GM19397 (cell line): ENCODE results near the gene SVEP1.
"Not testable (repeated sequence)": the region's sequence is repeated elsewhere in the genome, so short reads cannot be mapped to it uniquely, and the experiment has no call there.

Source experiments
- ATAC-seq: cut with Tn5 transposase; IDR thresholded peaks from one replicate; pipeline ENCODE4 v1.9.1; 2021; ENCODE audit warnings: mild to moderate bottlenecking, moderate library complexity; ENCODE audit not compliant: unreplicated experiment

SVEP1 gene

DNA sequence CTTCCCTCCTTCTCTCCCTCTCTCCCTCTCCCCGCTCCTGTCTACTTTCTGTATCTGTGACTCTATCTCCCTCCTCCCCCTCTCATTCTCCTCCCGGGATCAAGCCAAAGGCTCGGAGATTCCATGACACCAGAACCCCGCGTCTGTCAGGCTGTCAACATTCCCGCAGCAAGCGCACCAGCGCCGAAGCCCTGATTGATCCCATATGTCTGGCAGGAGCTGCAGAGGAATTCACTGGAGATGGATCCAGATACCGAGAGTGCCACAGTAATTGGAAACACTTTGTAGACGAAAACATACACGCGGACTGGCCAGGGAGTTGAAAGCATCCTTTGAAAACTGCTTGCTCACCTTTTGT is 300 bp upstream of the SVEP1 start:
- ATAC-seq = no peak

DNA sequence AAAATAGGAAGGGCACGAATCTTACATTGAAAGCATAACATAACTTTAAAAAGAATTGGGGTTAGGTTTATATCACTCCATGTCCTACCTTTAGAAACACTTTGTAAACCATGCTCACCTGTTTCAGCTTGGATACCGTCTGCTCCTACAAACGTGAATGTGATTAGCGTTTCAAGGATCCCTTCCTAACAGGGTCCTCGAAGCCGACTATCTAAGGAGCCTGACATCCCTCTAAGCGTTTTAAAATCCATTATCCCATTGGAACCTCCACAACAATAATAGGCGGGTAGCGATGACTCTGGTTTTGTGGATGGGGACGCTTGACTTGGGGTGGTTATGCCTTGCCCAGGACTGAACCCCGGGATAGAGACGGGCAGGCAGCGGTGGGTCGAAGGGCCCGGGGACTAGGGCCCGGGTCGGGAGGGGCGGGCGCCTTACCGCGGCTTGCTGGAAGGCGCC is 937 bp downstream of the SVEP1 start:
- no peak for ATAC-seq

DNA sequence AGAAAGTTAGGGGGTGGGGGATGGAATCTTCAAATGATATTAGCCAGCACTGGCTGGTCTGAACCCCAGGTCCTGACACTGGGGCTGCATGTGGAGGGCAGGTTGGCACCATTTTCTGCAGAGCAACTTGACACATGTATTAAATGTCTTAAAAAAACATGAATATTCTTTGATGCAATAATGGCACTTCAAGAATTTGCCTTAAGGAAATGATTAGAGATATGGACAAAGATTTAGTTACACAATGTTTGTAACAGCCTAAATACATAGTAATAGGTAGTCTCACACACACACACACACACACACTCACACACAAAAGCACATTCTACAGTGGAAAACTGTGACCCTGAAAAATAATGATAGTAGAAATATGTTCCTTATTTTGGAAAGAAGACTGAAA is 3.6 kb downstream of the SVEP1 start:
- no peak for ATAC-seq

DNA sequence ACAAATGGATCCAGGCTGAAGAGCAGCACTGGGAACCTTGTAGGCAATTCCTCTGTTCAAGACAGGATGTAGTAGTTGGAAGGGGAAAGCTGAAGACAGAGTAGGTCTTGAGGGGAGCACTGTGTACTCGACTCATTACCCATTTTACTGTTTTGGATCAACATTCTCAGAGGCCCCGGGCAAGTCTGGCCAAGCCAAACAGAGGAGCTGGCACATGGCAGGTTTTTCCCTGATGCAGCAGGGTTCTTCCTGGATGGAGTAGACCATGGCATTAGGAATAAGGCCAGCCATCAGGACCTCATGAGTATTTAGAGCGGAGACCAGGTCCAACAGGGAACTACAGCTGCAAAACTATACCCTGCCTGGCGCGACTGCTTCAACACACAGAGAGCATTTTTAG is 4.4 kb downstream of the SVEP1 start:
- no peak for ATAC-seq

GRCh38 chr9:110573305-110573704 is 6.2 kb downstream of the SVEP1 start:
- ATAC-seq = no peak

GRCh38 chr9:110571801-110572483 is 7.6 kb downstream of the SVEP1 start:
- ATAC-seq = no peak

- ATAC-seq = no peak
These were observed 13.4 kb downstream of the SVEP1 start for GRCh38 chr9:110566156-110566555.

DNA sequence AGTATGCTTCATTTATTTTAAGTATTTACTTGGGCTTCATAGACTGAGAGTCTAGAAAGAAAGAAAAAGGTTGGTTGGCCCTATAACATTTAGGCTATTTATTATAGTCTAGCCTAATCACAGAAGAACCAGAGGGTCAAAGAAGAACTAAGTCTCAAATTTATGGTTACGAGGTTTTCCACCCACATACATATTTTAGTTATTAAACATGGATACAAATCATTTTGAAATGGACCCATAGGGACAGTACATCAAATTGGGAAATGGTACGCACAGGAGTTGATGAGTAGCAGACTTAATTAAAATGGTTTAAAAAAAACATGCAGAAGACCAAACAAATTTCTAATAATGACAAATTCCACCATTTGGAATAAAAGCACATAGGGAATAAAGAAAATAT is 17.7 kb downstream of the SVEP1 start:
- ATAC-seq = no peak

GRCh38 chr9:110559869-110560268 is 19.7 kb downstream of the SVEP1 start:
- ATAC-seq = no peak

- no peak for ATAC-seq
These were observed 23.8 kb downstream of the SVEP1 start for GRCh38 chr9:110555551-110556331.

- no peak for ATAC-seq
These were observed 33.1 kb downstream of the SVEP1 start for GRCh38 chr9:110546411-110546871.

DNA sequence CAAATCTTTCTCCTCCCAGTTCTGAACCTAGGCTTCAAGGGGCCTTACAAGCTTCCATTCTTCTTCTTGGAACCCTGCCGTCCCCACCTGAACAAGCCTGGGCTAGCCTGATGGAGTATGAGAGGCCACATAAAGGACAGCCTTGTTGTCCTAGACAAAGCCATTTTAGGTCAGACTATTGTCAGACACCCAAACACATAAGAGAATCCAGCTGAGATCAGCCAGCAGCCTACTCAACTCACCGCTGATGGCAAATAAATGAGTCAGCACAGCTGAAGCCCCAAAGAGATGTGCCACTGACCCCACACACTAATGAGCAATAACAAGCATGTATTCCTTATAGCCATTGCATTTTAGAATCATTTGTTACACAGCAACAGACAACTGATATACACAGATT is 33.8 kb downstream of the SVEP1 start:
- ATAC-seq = no peak

- ATAC-seq = no peak
These were observed 35.9 kb downstream of the SVEP1 start for GRCh38 chr9:110543631-110544051.

GRCh38 chr9:110541950-110542349 is 37.6 kb downstream of the SVEP1 start:
- ATAC-seq = no peak

DNA sequence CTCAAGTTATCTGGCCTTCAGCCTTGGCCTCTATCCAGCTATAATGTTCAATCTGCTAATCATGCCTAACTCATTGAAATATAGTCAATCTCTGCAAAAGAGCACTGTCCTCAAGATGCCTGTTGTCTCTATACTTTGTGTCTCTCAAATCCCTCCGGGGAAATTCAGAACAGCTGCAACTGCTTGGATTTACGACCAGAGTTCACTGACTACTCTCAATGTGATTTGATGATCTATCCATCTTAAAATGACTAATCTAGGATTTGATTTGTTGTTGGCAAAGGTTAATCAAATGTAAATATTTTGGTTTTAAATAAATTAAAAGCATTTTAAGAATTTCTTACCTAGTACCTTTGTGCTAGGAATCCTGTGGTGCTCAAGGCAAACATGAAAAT is 40.9 kb downstream of the SVEP1 start:
- no peak for ATAC-seq

GRCh38 chr9:110537841-110538646 is 41.5 kb downstream of the SVEP1 start:
- ATAC-seq = no peak

- no peak for ATAC-seq
These were observed 42.7 kb downstream of the SVEP1 start for GRCh38 chr9:110536822-110537221.

DNA sequence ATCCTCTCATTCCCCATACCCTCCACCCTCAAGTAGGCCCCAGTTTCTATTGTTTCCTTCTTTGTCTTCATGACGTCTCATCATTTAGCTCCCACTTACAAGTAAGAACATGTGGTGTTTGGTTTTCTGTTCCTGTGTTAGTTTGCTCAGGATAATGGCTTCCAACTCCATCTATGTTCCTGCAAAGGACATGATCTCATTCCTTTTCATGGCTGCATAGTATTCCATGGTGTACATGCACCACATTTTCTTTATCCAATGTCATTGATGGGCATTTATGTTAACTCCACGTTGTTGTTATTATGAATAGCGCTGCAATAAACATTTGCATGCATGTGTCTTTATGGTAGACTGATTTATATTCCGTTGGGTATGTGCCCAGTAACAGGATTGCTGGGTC is 45.4 kb downstream of the SVEP1 start:
- not testable (repeated sequence) for ATAC-seq

DNA sequence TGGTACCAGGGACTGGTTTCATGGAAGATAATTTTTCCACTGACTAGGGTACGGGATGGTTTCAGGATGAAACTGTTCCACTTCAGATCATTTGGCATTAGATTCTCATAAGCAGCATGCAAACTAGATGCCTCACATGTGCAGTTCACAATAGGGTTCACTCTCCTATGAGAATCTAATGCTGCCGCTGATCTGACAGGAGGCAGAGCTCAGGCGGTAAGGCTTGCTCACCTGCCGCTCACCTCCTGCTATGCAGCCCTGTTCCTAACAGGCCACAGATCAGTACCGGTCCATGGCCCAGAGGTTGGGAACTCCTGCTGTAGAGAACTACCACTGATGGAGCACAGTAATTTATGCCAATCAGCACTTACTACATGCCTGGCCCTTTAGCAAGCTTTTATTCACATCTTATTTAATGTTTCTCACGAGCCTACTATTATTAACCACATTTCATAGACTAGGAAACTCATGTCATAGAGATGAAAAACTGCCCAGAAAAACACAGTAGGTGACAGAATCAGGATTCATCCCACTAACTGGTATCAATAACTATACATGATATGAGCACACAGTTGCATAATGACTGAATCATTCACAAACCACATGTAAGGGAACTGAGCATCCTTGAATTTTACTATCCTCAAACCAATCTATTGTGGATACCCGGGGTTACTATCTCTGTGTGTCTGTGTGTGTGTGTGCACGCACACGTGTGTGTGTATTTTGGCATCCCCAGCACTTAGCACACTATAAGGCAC is 46.5 kb downstream of the SVEP1 start:
- no peak for ATAC-seq

GRCh38 chr9:110531776-110532175 is 47.8 kb downstream of the SVEP1 start:
- no peak for ATAC-seq

GRCh38 chr9:110531241-110531640 is 48.3 kb downstream of the SVEP1 start:
- not testable (repeated sequence) for ATAC-seq
